GM12878 (cell line): ENCODE results near the gene CHCHD3. TPM values are rescaled to one million over a fixed set of nuclear protein-coding genes. Genes with fewer than 3 reads are reported as not detected.

Source experiments
- ATAC-seq: fragments of 200-7000 bp; cut with Tn5 transposase; 3 replicates; pipeline ENCODE4 v1.9.1; 2020; ENCODE audit warnings: mild to moderate bottlenecking, moderate library complexity
- BruUV-seq: library from RNA; stranded (reverse); fragments of 400-500 nt; replicated peaks from 2 replicates; lab custom pipeline; 2021; lab: Mats Ljungman, UMichigan
- CTCF ChIA-PET: fragments of 300-600 bp; sonication (Branson Sonifier 250); formaldehyde crosslinking; extraction: SDS; loops from one replicate; lab custom pipeline; 2021; ENCODE audit warnings: inconsistent platforms; lab: Yijun Ruan, JAX
- POLR2A ChIA-PET: fragments of 350-600 bp; formaldehyde crosslinking; extraction: SDS; loops from one replicate; lab custom pipeline; 2021; ENCODE audit warnings: inconsistent platforms; lab: Charles Lee
- RAD21 ChIA-PET: fragments of 300-600 bp; sonication (Branson Sonifier 250); formaldehyde crosslinking; loops from one replicate; lab custom pipeline; 2023; ENCODE audit warnings: antibody characterized with exemption; ENCODE audit not compliant: unreplicated experiment; lab: Charles Lee
- SMC1A ChIA-PET: fragments of 300-600 bp; sonication (Branson Sonifier 250); formaldehyde crosslinking; loops from one replicate; lab custom pipeline; 2023; ENCODE audit not compliant: unreplicated experiment, uncharacterized antibody; lab: Charles Lee
- DNase-seq: peaks from one replicate; pipeline ENCODE4 v3.0.0-alpha.2; 2011; ENCODE audit warnings: low read depth, low spot score
- FAIRE-seq: peaks from 3 replicates; lab custom pipeline; 2011; peaks lifted over from hg19 to GRCh38; lab: Jason Lieb, UNC
- H2AFZ ChIP-seq: 2 replicates; pipeline ENCODE4 v1.6.0; 2011; ENCODE audit warnings: low read depth, low read length, control low read depth; ENCODE audit not compliant: control insufficient read depth
- H3K27ac ChIP-seq: 2 replicates; pipeline ENCODE4 v1.5.1; 2011; ENCODE audit warnings: control low read depth; ENCODE audit not compliant: control insufficient read depth, insufficient read depth
- H3K27me3 ChIP-seq, 2 experiments: replicated peaks in 1 of 2; 2 replicates each; pipeline versions ENCODE4 v1.6.0 to v1.6.1; 2011; ENCODE audit warnings: low read length in 1 of 2; ENCODE audit not compliant: control insufficient read depth in 2 of 2, insufficient read depth in 2 of 2
- H3K36me3 ChIP-seq, 2 experiments: 2 replicates each; pipeline ENCODE4 v1.5.1; 2011; ENCODE audit warnings: low read length in 1 of 2; ENCODE audit not compliant: control insufficient read depth in 2 of 2, insufficient read depth in 2 of 2
- H3K4me1 ChIP-seq: 2 replicates; pipeline ENCODE4 v1.6.1; 2011; ENCODE audit warnings: mild to moderate bottlenecking, low read length, moderate library complexity, mixed read lengths; ENCODE audit not compliant: control insufficient read depth, insufficient read depth
- H3K4me2 ChIP-seq: 2 replicates; pipeline ENCODE4 v1.6.0; 2011; ENCODE audit warnings: control low read depth; ENCODE audit not compliant: control insufficient read depth, insufficient read depth
- H3K4me3 ChIP-seq: fragments of 200-600 bp; sonication (generic); 2 replicates; pipeline ENCODE4 v1.5.1; 2016
- H3K79me2 ChIP-seq: 2 replicates; pipeline ENCODE4 v1.6.0; 2011; ENCODE audit warnings: low read length; ENCODE audit not compliant: control insufficient read depth, insufficient read depth
- H3K9ac ChIP-seq: 2 replicates; pipeline ENCODE4 v1.8.0; 2011; ENCODE audit warnings: low read length, control low read depth, mixed read lengths; ENCODE audit not compliant: control insufficient read depth, insufficient read depth
- H3K9me3 ChIP-seq: replicated peaks from 3 replicates; pipeline ENCODE4 v1.5.1; 2011; ENCODE audit warnings: mild to moderate bottlenecking, low read length; ENCODE audit not compliant: control insufficient read depth, insufficient read depth
- H4K20me1 ChIP-seq: 2 replicates; pipeline ENCODE4 v1.6.0; 2011; ENCODE audit not compliant: control insufficient read depth, insufficient read depth
- CREM ChIP-seq: IDR thresholded peaks from 2 replicates; pipeline ENCODE4 v1.6.1; 2014; ENCODE audit warnings: antibody characterized with exemption, low read depth
- HCFC1 ChIP-seq: fragments of 150-350 bp; IDR thresholded peaks from 2 replicates; pipeline ENCODE4 v1.6.1; 2014; ENCODE audit warnings: low read length
- HDAC2 ChIP-seq: fragments of 200-600 bp; sonication (generic); IDR thresholded peaks from 2 replicates; pipeline ENCODE4 v1.6.1; 2017
- MXI1 ChIP-seq: fragments of 150-350 bp; IDR thresholded peaks from 2 replicates; pipeline ENCODE4 v1.6.1; 2011; ENCODE audit warnings: low read depth, mild to moderate bottlenecking, inconsistent platforms, low read length, improper control_type of control experiment
- PAX8 ChIP-seq: fragments of 450-650 bp; IDR thresholded peaks from 2 replicates; pipeline ENCODE4 v1.6.1; 2017; ENCODE audit warnings: mild to moderate bottlenecking, moderate library complexity
- POLR2A ChIP-seq: IDR thresholded peaks from 2 replicates; pipeline ENCODE4 v1.6.1; 2011; ENCODE audit warnings: low read depth, mild to moderate bottlenecking, low read length
- RBBP5 ChIP-seq: fragments of 200-600 bp; sonication (generic); conservative IDR thresholded peaks from 2 replicates; pipeline ENCODE4 v1.6.1; 2016
- ZNF24 ChIP-seq: fragments of 450-650 bp; IDR thresholded peaks from 2 replicates; pipeline ENCODE4 v1.6.1; 2017; ENCODE audit warnings: antibody characterized with exemption, mild to moderate bottlenecking
- ZNF384 ChIP-seq: IDR thresholded peaks from 2 replicates; pipeline ENCODE4 v1.6.1; 2012; ENCODE audit warnings: low read depth, mild to moderate bottlenecking, low read length, improper control_type of control experiment, borderline replicate concordance
- WGBS: methylation state at CpG from one replicate; pipeline ENCODE4 v1.1.6; 2016; ENCODE audit warnings: low lambda C conversion rate; ENCODE audit not compliant: insufficient replicate concordance, insufficient coverage; ENCODE audit errors: missing lambda C conversion rate; 5-methylcytosine and 5-hydroxymethylcytosine counted together
- in situ Hi-C: fragments of 300-500 bp; cut with MboI; formaldehyde crosslinking; loops from 9 replicates; pipeline ENCODE4 v1.14.3; 2018; ENCODE audit warnings: mixed read lengths
- intact Hi-C: fragments of 100-400 bp; cut with micrococcal nuclease; formaldehyde crosslinking; loops from one replicate; pipeline ENCODE4 v1.14.2; 2022; ENCODE audit not compliant: unreplicated experiment
- polyA plus RNA-seq, 11 experiments: library from polyadenylated mRNA; depleted of rRNA in 4 of 11; unstranded in 6 of 11; stranded (reverse) in 5 of 11; fragments of >200 nt; fragmentation: Nextera tagmentation in 4 of 11; fragmentation: Illumina TruSeq in 1 of 11; extraction: Ambion mirVana in 4 of 11; extraction: Trizol in 1 of 11; gene quantifications; 1 replicate in 1 of 11; 2 replicates in 10 of 11; pipeline versions ENCODE4 v1.2.1 to v1.2.3, GENCODE V29; 2011 to 2016; ENCODE audit warnings: inconsistent platforms in 2 of 11, missing spikeins in 2 of 11, low read depth in 1 of 11
- total RNA-seq, 4 experiments: library from RNA; depleted of rRNA in 3 of 4; stranded (reverse); fragments of >200 nt in 3 of 4; fragmentation: Illumina TruSeq in 1 of 4; extraction: Trizol in 1 of 4; gene quantifications; 2 replicates each; pipeline versions ENCODE4 v1.2.1 to v1.2.3, GENCODE V29; 2013 to 2021
- TF ChIP-seq, protein P1 (sequence below): fragments of 450-650 bp; IDR thresholded peaks from 2 replicates; pipeline ENCODE4 v1.6.1; 2014; ENCODE audit warnings: mild to moderate bottlenecking

Gene CHCHD3
- total and polyA plus RNA-seq, 10 of the 15 experiments (the other 5 are each of a cell fraction or from before 2014, with no cell fraction given) = 38.3 to 178 (median 96.2) TPM

DNA sequence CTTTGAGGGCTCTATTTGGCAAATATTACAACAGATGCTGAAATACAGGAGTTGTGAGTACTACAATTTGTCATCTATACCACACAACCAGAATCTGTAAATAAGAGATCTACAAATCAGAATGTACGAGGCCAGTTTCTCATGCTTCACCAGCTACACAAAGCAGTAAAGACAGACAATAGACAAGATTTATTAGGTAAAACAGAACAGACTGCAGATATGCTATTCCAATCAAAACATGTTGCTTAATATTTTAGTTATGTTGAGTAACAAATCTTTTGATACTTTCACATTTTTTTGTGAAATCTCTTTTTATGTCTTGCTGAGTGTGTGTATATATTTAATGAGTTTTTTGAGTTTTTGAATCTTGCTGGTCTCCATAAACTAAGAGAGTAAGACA is 109.1 kb downstream of the CHCHD3 start:
- TF ChIP-seq PAX8 = no peak
- FAIRE-seq (no peak), DNase-seq (no peak), ATAC-seq (no peak)
- Histone ChIP-seq H3K36me3 (peaks cover 0 to 5% of the 10 kb centered on the region in 2 experiments; a peak in 2 of 4 replicates), H2AFZ (no peak overlapping the region), H3K9me3 (no peaks in the 10 kb centered on the region), H3K27me3 (no peaks in the 10 kb centered on the region), H3K4me2 (no peak overlapping the region), H3K27ac (no peak overlapping the region), H3K4me3 (no peak overlapping the region), H3K4me1 (no peaks in the 10 kb centered on the region), H3K9ac (no peak overlapping the region), H4K20me1 (no peaks in the 10 kb centered on the region), H3K79me2 (peaks cover 4% of the 10 kb centered on the region)
- ChIA-PET SMC1A (interaction anchor here (1.2 kb wide), 1 partner anchor 18 kb away, joined by 3 read pairs; no protein-coding TSS in a partner anchor), POLR2A (no interaction called here), RAD21 (no interaction called here), CTCF (interaction anchor here (0.8 kb wide), 1 partner anchor 21 kb away, joined by 3 read pairs; no protein-coding TSS in a partner anchor)
- in situ Hi-C loops (no loop called here), intact Hi-C loops (no loop called here)
- BruUV-seq = no TSS peak
- WGBS = 100% methylated on average over 1 of the region's 1 CpG

DNA sequence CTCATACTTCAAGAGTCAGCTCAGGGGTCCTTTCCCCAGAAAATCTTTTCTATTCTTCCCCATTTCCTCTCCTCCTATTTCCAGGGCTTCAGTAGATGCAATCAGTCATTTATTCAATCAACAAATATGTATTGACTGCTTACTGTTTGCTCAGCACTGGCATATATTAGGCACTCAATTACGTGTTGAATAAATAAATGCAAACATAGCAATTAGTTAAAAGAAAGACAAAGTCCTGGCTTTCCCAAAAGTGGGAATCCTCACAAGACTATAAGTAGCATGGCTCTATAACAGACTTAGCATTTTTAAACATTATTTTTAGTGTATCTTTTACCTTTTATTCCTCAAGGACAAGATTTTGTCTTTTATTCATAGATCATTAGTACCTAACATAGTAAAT is 111.6 kb downstream of the CHCHD3 start:
- Histone ChIP-seq H3K36me3 (peaks cover 0 to 5% of the 10 kb centered on the region in 2 experiments; a peak in 2 of 4 replicates), H3K9ac (no peak overlapping the region), H3K4me3 (no peak overlapping the region), H3K27ac (no peak overlapping the region), H4K20me1 (no peaks in the 10 kb centered on the region), H3K4me2 (no peak overlapping the region), H2AFZ (no peak overlapping the region), H3K9me3 (no peaks in the 10 kb centered on the region), H3K27me3 (no peaks in the 10 kb centered on the region), H3K79me2 (no peaks in the 10 kb centered on the region), H3K4me1 (no peaks in the 10 kb centered on the region)
- ATAC-seq (no peak), FAIRE-seq (no peak), DNase-seq (no peak)
- 96% methylated on average over 1 of the region's 1 CpG for WGBS
- BruUV-seq = no TSS peak
- intact Hi-C loops = no loop called here
- ChIA-PET SMC1A (interaction anchor here (0.6 kb wide), 1 partner anchor 631 kb away, joined by 3 read pairs; no protein-coding TSS in a partner anchor), POLR2A (no interaction called here), RAD21 (no interaction called here), CTCF (no interaction called here)
- TF ChIP-seq MXI1 = no peak
- no peak for TF ChIP-seq HCFC1
- TF ChIP-seq ZNF24 = no peak
- TF ChIP-seq RBBP5 = no peak
- no peak for TF ChIP-seq ZNF384
- TF ChIP-seq HDAC2 = no peak
- no peak for TF ChIP-seq POLR2A
- no peak for TF ChIP-seq CREM
- TF ChIP-seq, protein P1, sequence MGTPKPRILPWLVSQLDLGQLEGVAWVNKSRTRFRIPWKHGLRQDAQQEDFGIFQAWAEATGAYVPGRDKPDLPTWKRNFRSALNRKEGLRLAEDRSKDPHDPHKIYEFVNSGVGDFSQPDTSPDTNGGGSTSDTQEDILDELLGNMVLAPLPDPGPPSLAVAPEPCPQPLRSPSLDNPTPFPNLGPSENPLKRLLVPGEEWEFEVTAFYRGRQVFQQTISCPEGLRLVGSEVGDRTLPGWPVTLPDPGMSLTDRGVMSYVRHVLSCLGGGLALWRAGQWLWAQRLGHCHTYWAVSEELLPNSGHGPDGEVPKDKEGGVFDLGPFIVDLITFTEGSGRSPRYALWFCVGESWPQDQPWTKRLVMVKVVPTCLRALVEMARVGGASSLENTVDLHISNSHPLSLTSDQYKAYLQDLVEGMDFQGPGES = no peak
- in situ Hi-C loops = no loop called here
